Measurements from ENCODE around the gene TMEM62. TPM values are rescaled to one million over a fixed set of nuclear protein-coding genes. Genes with fewer than 3 reads are reported as not detected.

The TMEM62 gene
- polyA plus RNA-seq, 1 donor from 2014 or later: 8.7 TPM

DNA sequence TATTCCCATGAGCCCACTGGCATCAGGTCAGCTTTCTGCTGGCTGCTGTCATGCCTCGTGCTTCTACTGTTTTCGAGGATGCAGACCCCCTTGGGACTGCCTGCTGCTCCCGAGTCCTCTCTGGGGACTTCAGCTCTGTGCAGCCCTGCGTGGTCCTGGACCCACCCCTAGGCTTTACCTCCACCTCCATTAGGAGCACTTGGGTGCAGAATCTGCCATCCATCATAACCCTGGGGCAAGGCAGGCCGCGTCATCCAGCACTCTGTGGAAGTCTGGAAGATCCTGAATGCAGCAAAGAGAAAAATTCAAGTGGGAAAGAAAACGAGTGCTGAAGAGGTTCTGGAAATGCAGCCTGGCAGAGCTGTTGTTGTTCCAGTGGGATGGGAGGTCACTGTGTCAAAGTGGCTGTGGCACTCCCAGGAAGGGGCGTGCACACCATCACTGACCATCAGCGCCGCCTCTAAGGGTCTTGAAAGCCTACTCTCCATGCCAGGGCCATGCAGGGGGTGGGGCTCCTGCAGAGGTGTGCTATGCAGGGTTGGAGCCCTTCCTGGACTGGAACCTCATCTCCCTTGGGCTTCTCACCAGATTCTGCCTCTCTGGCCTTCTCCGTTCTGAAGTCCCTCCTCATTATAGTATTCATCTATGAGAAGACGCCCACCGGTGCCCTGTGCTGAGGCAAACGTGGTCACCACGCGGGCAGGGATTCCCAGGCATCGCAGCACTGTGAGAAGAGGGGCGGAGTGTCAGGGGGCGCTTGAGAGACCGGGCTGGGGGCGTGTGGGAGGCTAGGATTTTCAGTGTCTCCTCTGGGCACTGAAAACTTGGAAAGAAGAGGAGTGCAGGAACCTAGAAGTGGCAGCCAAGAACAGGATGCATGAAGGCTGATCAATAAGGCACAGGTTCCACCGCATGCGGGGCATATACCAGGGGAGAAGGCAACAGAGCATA, 74.9 kb downstream of the TMEM62 start:
- H3K9me2 ChIP-seq (ENCODE audit: insufficient read depth, low read length): no peaks in the 10 kb centered on the region
- no peaks in the 10 kb centered on the region for H3K27me3 ChIP-seq (ENCODE audit: insufficient read depth, low read depth, low read length)
- no peak overlapping the region for H3K27ac ChIP-seq (ENCODE audit: low read length)
- TF ChIP-seq RAD21 (conservative IDR thresholded peaks at IDR 0.05) (no peak), MXI1 (conservative IDR thresholded peaks at IDR 0.05; ENCODE audit: poor library complexity, severe bottlenecking) (no peak), SMC3 (conservative IDR thresholded peaks at IDR 0.05; ENCODE audit: poor library complexity) (no peak), TAF1 (IDR thresholded peaks at IDR 0.05; ENCODE audit: low read depth) (no peak), EZH2 (IDR thresholded peaks at IDR 0.05; ENCODE audit: borderline replicate concordance, insufficient read depth, low read length, poor library complexity, severe bottlenecking) (no peak), POLR2AphosphoS5 (IDR thresholded peaks at IDR 0.05) (no peak), EP300 (conservative IDR thresholded peaks at IDR 0.05; ENCODE audit: poor library complexity, severe bottlenecking) (no peak)
- TF ChIP-seq, protein P1, sequence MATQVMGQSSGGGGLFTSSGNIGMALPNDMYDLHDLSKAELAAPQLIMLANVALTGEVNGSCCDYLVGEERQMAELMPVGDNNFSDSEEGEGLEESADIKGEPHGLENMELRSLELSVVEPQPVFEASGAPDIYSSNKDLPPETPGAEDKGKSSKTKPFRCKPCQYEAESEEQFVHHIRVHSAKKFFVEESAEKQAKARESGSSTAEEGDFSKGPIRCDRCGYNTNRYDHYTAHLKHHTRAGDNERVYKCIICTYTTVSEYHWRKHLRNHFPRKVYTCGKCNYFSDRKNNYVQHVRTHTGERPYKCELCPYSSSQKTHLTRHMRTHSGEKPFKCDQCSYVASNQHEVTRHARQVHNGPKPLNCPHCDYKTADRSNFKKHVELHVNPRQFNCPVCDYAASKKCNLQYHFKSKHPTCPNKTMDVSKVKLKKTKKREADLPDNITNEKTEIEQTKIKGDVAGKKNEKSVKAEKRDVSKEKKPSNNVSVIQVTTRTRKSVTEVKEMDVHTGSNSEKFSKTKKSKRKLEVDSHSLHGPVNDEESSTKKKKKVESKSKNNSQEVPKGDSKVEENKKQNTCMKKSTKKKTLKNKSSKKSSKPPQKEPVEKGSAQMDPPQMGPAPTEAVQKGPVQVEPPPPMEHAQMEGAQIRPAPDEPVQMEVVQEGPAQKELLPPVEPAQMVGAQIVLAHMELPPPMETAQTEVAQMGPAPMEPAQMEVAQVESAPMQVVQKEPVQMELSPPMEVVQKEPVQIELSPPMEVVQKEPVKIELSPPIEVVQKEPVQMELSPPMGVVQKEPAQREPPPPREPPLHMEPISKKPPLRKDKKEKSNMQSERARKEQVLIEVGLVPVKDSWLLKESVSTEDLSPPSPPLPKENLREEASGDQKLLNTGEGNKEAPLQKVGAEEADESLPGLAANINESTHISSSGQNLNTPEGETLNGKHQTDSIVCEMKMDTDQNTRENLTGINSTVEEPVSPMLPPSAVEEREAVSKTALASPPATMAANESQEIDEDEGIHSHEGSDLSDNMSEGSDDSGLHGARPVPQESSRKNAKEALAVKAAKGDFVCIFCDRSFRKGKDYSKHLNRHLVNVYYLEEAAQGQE (IDR thresholded peaks at IDR 0.05; ENCODE audit: borderline replicate concordance): no peak
- TF ChIP-seq, protein P2, sequence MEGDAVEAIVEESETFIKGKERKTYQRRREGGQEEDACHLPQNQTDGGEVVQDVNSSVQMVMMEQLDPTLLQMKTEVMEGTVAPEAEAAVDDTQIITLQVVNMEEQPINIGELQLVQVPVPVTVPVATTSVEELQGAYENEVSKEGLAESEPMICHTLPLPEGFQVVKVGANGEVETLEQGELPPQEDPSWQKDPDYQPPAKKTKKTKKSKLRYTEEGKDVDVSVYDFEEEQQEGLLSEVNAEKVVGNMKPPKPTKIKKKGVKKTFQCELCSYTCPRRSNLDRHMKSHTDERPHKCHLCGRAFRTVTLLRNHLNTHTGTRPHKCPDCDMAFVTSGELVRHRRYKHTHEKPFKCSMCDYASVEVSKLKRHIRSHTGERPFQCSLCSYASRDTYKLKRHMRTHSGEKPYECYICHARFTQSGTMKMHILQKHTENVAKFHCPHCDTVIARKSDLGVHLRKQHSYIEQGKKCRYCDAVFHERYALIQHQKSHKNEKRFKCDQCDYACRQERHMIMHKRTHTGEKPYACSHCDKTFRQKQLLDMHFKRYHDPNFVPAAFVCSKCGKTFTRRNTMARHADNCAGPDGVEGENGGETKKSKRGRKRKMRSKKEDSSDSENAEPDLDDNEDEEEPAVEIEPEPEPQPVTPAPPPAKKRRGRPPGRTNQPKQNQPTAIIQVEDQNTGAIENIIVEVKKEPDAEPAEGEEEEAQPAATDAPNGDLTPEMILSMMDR (IDR thresholded peaks at IDR 0.05; ENCODE audit: poor library complexity, severe bottlenecking): no peak
- H2AFZ ChIP-seq (ENCODE audit: low read depth, low read length): no peak overlapping the region
- H3K4me3 ChIP-seq (ENCODE audit: low read length): no peak overlapping the region
- no peak overlapping the region for H3K9ac ChIP-seq (ENCODE audit: low read length)
- H4K20me1 ChIP-seq (ENCODE audit: insufficient read depth): no peaks in the 10 kb centered on the region
- H3K36me3 ChIP-seq (ENCODE audit: insufficient read depth, low read length): no peaks in the 10 kb centered on the region
- H3F3A ChIP-seq (ENCODE audit: insufficient read depth, low read length, poor library complexity, severe bottlenecking): no peaks in the 10 kb centered on the region
- H3K79me2 ChIP-seq (replicated peaks; ENCODE audit: insufficient read depth, low read length): no peaks in the 10 kb centered on the region
- no peak overlapping the region for H3K4me2 ChIP-seq (ENCODE audit: low read length)
- no peaks in the 10 kb centered on the region for H3K9me3 ChIP-seq (ENCODE audit: low read length)

DNA sequence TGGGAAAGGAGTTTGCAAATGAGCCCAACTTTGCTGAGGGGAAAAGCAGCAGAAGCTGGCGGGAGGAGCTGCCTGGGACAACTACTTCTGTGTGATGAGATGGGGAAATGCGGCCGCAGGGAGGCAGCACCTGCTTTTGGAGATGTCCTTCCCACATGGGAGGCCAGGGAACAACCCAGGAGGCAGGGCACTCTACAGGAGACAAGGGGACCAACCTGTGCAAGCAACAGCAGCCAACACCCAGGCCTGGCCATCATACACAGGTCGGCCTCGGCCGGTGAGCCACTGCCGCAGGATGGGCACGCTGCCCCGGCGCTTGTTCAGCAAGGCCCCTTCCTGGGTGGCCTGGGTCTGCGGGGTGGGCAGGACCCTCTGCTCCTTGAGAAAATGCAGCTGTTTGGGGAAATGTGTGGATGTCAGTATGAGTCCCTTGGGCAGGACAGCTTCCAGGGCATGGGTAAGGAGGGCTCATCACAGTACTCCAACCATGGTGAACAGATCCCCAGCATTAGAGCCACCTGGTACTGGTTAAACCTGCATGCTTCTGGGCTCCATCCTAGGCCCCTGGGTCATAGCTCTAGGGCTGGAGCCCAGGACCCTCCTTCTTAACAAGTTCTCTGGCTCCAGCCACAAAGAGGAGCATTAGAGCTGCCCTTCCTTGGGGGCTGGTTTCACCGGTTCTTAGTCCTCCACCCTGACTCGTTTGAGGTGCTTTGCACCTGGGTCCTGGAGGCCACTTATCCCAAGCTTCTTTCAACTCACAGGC, 75.9 kb downstream of the TMEM62 start:
- no peak overlapping the region for H3K4me2 ChIP-seq (ENCODE audit: low read length)
- no peak overlapping the region for H3K4me3 ChIP-seq (ENCODE audit: low read length)
- no peaks in the 10 kb centered on the region for H3K79me2 ChIP-seq (replicated peaks; ENCODE audit: insufficient read depth, low read length)
- H3K27ac ChIP-seq (ENCODE audit: low read length): no peak overlapping the region
- no peaks in the 10 kb centered on the region for H3K27me3 ChIP-seq (ENCODE audit: insufficient read depth, low read depth, low read length)
- no peak overlapping the region for H3K9ac ChIP-seq (ENCODE audit: low read length)
- no peaks in the 10 kb centered on the region for H4K20me1 ChIP-seq (ENCODE audit: insufficient read depth)
- H3K36me3 ChIP-seq (ENCODE audit: insufficient read depth, low read length): no peaks in the 10 kb centered on the region
- H3K9me2 ChIP-seq (ENCODE audit: insufficient read depth, low read length): no peaks in the 10 kb centered on the region
- H2AFZ ChIP-seq (ENCODE audit: low read depth, low read length): no peak overlapping the region
- TF ChIP-seq POLR2AphosphoS5 (IDR thresholded peaks at IDR 0.05) (no peak), MXI1 (conservative IDR thresholded peaks at IDR 0.05; ENCODE audit: poor library complexity, severe bottlenecking) (no peak), EZH2 (IDR thresholded peaks at IDR 0.05; ENCODE audit: borderline replicate concordance, insufficient read depth, low read length, poor library complexity, severe bottlenecking) (no peak), SMC3 (conservative IDR thresholded peaks at IDR 0.05; ENCODE audit: poor library complexity) (no peak), RAD21 (conservative IDR thresholded peaks at IDR 0.05) (no peak), EP300 (conservative IDR thresholded peaks at IDR 0.05; ENCODE audit: poor library complexity, severe bottlenecking) (no peak), TAF1 (IDR thresholded peaks at IDR 0.05; ENCODE audit: low read depth) (no peak)
- TF ChIP-seq, protein P1 (IDR thresholded peaks at IDR 0.05; ENCODE audit: borderline replicate concordance): no peak
- TF ChIP-seq, protein P2 (IDR thresholded peaks at IDR 0.05; ENCODE audit: poor library complexity, severe bottlenecking): no peak
- H3K9me3 ChIP-seq (ENCODE audit: low read length): no peaks in the 10 kb centered on the region
- H3F3A ChIP-seq (ENCODE audit: insufficient read depth, low read length, poor library complexity, severe bottlenecking): no peaks in the 10 kb centered on the region
